ENCODE data around the gene HCN2. TPM values are rescaled to one million over a fixed set of nuclear protein-coding genes. Genes with fewer than 3 reads are reported as not detected.

Gene HCN2
- total RNA-seq, 1 experiment from 2014 or later, result 3.9 TPM

GRCh38 chr19:579842-580155, 9.9 kb upstream of the HCN2 start:
- H3K4me1 ChIP-seq, result peaks cover 3% of the 10 kb centered on the region; the same call in 1 of the 2 replicates
- H3K27ac Mint-ChIP-seq (ENCODE audit: unreplicated experiment), result no peak overlapping the region
- CTCF ChIA-PET, result no interaction called here
- no peaks in the 10 kb centered on the region for H3K9me3 ChIP-seq
- intact Hi-C loops (cut with micrococcal nuclease; ENCODE audit: unreplicated experiment), result no loop called here
- no peaks in the 10 kb centered on the region for H3K9me3 Mint-ChIP-seq (ENCODE audit: unreplicated experiment)
- no peaks in the 10 kb centered on the region for H3K27me3 Mint-ChIP-seq (ENCODE audit: insufficient read depth, unreplicated experiment)
- no peak overlapping the region for H3K4me3 Mint-ChIP-seq (ENCODE audit: unreplicated experiment)
- no peaks in the 10 kb centered on the region; the same call in 1 of the 2 replicates for H3K36me3 ChIP-seq (ENCODE audit: control insufficient read depth, insufficient read depth, low read length)
- TF ChIP-seq CTCF (IDR thresholded peaks at IDR 0.05; ENCODE audit: insufficient read depth in 1 of 2, low read depth in 1 of 2, low read length in 1 of 2, severe bottlenecking in 1 of 2, unreplicated experiment in 1 of 2), result no peak
- BruUV-seq (replicated peaks), result no TSS peak
- POLR2A ChIA-PET, result no interaction called here
- no peak for DNase-seq
- H3K27me3 ChIP-seq (replicated peaks; ENCODE audit: control insufficient read depth, insufficient read depth, low read length), result no peaks in the 10 kb centered on the region
- H3K4me1 Mint-ChIP-seq (ENCODE audit: low read depth, unreplicated experiment), result peaks cover 2% of the 10 kb centered on the region
- H3K4me3 ChIP-seq (ENCODE audit: low read depth, low read length), result no peak overlapping the region
- peaks cover 56% of the 10 kb centered on the region for H3K36me3 Mint-ChIP-seq (ENCODE audit: insufficient read depth, unreplicated experiment)

DNA sequence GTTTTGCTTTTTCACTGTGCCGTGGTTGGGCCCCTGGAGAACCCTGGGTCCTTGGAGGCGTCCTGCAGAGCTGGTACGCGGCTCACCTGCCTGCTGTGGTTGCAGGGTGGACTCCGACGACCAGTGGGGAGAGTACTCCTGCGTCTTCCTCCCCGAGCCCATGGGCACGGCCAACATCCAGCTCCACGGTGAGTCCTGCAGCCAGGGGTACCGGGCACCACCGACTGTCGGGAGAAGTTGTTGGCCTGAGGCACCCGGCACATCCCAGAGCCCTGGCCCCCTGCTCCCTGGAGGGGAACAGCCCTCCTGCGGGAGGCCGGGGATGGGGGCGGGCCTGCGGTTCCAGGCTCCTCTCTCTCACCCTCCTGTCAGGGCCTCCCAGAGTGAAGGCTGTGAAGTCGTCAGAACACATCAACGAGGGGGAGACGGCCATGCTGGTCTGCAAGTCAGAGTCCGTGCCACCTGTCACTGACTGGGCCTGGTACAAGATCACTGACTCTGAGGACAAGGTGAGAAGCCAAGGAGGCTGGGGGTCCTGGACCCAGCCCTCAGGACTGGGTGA, 9.3 kb upstream of the HCN2 start:
- Histone ChIP-seq H3K4me3 (ENCODE audit: low read depth, low read length) (no peak overlapping the region), H3K36me3 (ENCODE audit: control insufficient read depth, insufficient read depth, low read length) (no peaks in the 10 kb centered on the region), H3K27me3 (replicated peaks; ENCODE audit: control insufficient read depth, insufficient read depth, low read length) (no peaks in the 10 kb centered on the region), H3K4me1 (no peaks in the 10 kb centered on the region), H3K9me3 (no peaks in the 10 kb centered on the region)
- DNase-seq, result no peak
- Mint-ChIP-seq H3K36me3 (ENCODE audit: insufficient read depth, unreplicated experiment) (peaks cover 57% of the 10 kb centered on the region), H3K27me3 (ENCODE audit: insufficient read depth, unreplicated experiment) (no peaks in the 10 kb centered on the region), H3K4me1 (ENCODE audit: low read depth, unreplicated experiment) (no peaks in the 10 kb centered on the region), H3K9me3 (ENCODE audit: unreplicated experiment) (no peaks in the 10 kb centered on the region), H3K4me3 (ENCODE audit: unreplicated experiment) (no peak overlapping the region), H3K27ac (ENCODE audit: unreplicated experiment) (no peak overlapping the region)
- no TSS peak for BruUV-seq (replicated peaks)
- CTCF ChIA-PET, result no interaction called here
- intact Hi-C loops (cut with micrococcal nuclease; ENCODE audit: unreplicated experiment), result no loop called here
- POLR2A ChIA-PET, result no interaction called here
- no peak for TF ChIP-seq CTCF (IDR thresholded peaks at IDR 0.05; ENCODE audit: insufficient read depth in 1 of 2, low read depth in 1 of 2, low read length in 1 of 2, severe bottlenecking in 1 of 2, unreplicated experiment in 1 of 2)

DNA sequence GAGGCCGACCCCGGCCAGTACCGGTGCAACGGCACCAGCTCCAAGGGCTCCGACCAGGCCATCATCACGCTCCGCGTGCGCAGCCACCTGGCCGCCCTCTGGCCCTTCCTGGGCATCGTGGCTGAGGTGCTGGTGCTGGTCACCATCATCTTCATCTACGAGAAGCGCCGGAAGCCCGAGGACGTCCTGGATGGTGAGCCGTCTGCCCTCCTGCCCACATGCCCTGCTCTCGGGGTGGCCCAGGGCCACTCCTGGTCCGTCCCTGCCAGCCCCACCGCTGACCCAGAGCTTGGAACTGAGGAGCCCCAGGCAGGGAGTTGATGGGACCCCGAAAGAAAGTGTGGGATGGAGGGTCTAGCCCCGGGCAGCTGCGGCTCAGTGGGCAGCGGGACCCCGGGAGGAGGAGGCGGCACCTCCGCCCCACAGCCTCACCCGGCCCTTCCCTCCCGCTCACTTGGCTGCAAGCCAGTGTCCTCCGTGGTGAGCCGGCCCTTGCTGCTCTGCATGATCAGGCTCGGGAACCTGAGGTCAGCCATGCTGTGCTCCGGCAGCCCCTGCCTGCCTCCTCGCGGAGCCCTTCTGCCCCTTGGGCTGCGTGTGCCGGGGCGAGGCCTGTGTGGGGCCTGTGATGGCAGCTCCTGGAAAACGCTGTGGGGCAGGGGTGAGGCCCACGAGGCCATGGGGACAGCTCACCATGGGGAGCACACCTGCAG, 8.1 kb upstream of the HCN2 start:
- Mint-ChIP-seq H3K27me3 (ENCODE audit: insufficient read depth, unreplicated experiment) (no peaks in the 10 kb centered on the region), H3K36me3 (ENCODE audit: insufficient read depth, unreplicated experiment) (peaks cover 60% of the 10 kb centered on the region), H3K4me1 (ENCODE audit: low read depth, unreplicated experiment) (no peaks in the 10 kb centered on the region), H3K4me3 (ENCODE audit: unreplicated experiment) (no peak overlapping the region), H3K9me3 (ENCODE audit: unreplicated experiment) (no peaks in the 10 kb centered on the region), H3K27ac (ENCODE audit: unreplicated experiment) (no peak overlapping the region)
- Histone ChIP-seq H3K27me3 (replicated peaks; ENCODE audit: control insufficient read depth, insufficient read depth, low read length) (no peaks in the 10 kb centered on the region), H3K36me3 (ENCODE audit: control insufficient read depth, insufficient read depth, low read length) (no peaks in the 10 kb centered on the region), H3K9me3 (no peaks in the 10 kb centered on the region), H3K4me1 (no peaks in the 10 kb centered on the region), H3K4me3 (ENCODE audit: low read depth, low read length) (no peak overlapping the region)
- DNase-seq, result no peak
- ChIA-PET CTCF (no interaction called here), POLR2A (no interaction called here)
- no peak for TF ChIP-seq CTCF (IDR thresholded peaks at IDR 0.05; ENCODE audit: insufficient read depth in 1 of 2, low read depth in 1 of 2, low read length in 1 of 2, severe bottlenecking in 1 of 2, unreplicated experiment in 1 of 2)
- no TSS peak for BruUV-seq (replicated peaks)
- intact Hi-C loops (cut with micrococcal nuclease; ENCODE audit: unreplicated experiment), result no loop called here

Measured in Caco-2 (cell line).